Activated T-helper 1 cell treated with anti-CD3 and anti-CD28 coated beads, Interleukin-12 subunit alpha, Interleukin-12 subunit beta, Interleukin-2, Interleukin-4 antibody, amounts not matched to agents 30 ng/mL and 10 ng/mL and 1 ng/mL, durations not matched to agents 14 hours and 24 hours and 36 hours (primary cell): ENCODE measurements around the gene TNRC6B. TPM values are rescaled to one million over a fixed set of nuclear protein-coding genes. Genes with fewer than 3 reads are reported as not detected.
"Not testable (repeated sequence)": the region's sequence is repeated elsewhere in the genome, so short reads cannot be mapped to it uniquely, and the experiment has no call there.

ENCODE experiments used
- DNase-seq: peaks from one replicate; pipeline ENCODE4 v3.0.0; 2021; ENCODE audit warnings: low spot score
- H3K27ac Mint-ChIP-seq: one replicate; pipeline ENCODE4 v1.8.0; 2021; ENCODE audit warnings: mild to moderate bottlenecking, mixed read lengths
- H3K27me3 Mint-ChIP-seq: one replicate; pipeline ENCODE4 v1.8.0; 2022; ENCODE audit warnings: mild to moderate bottlenecking, moderate library complexity, mixed read lengths; ENCODE audit not compliant: insufficient read depth
- H3K36me3 Mint-ChIP-seq: one replicate; pipeline ENCODE4 v1.8.0; 2021; ENCODE audit warnings: low read depth, mixed read lengths
- H3K4me1 Mint-ChIP-seq: one replicate; pipeline ENCODE4 v1.8.0; 2021; ENCODE audit warnings: low read depth, mixed read lengths
- H3K4me3 Mint-ChIP-seq: one replicate; pipeline ENCODE4 v1.8.0; 2021; ENCODE audit warnings: mild to moderate bottlenecking, moderate library complexity, mixed read lengths
- H3K9me3 Mint-ChIP-seq: one replicate; pipeline ENCODE4 v1.8.0; 2021; ENCODE audit warnings: mixed read lengths
- intact Hi-C: fragments of 100-400 bp; cut with micrococcal nuclease; formaldehyde crosslinking; loops from one replicate; pipeline ENCODE4 v1.15.1; 2024
- total RNA-seq: library from RNA; stranded (reverse); gene quantifications from 2 replicates; pipeline ENCODE4 v1.2.3, GENCODE V29; 2022

Gene TNRC6B
- total RNA-seq, 1 donor from 2014 or later: 26.2 TPM

DNA sequence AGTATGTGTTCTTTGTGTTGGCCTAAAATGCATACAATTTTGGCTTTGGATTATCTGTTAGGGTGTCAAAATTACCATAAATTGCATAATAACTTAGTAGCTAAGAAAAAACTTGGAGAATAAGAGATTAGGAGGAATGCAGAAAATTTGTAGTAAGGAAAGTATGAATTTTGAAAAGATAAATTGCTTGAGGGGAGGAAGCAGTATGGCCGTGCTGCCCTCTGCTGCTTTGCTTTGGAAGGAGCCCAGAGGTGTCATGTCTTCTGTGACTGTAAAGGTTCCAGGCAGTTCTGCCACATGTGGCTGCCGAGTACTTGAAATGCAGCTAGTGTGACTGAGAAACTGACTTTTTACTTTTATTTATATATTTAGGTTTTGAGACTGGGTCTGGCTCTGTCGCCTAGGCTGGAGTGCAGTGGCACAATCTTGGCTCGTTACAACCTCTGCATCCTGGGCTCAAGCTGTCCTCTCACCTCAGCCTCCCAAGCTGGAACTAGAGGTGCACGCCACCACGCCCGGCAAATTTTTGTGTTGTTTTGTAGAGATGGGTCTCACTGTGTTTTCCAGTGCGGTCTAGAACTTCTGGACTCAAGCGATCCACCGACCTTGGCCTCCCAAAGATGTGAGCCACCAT is 170.4 kb downstream of the TNRC6B start:
- Mint-ChIP-seq H3K36me3 (peaks cover 14% of the 10 kb centered on the region), H3K27me3 (no peaks in the 10 kb centered on the region), H3K27ac (peak overlapping the region; percentile 97), H3K4me1 (peaks cover 29% of the 10 kb centered on the region), H3K9me3 (no peaks in the 10 kb centered on the region), H3K4me3 (peak overlapping the region; percentile 94)
- intact Hi-C loops: loop anchor here (1.0 to 2.0 kb wide), 3 partner anchors 58 to 813 kb away; no protein-coding TSS in a partner anchor
- DNase-seq: peak; percentile 45

DNA sequence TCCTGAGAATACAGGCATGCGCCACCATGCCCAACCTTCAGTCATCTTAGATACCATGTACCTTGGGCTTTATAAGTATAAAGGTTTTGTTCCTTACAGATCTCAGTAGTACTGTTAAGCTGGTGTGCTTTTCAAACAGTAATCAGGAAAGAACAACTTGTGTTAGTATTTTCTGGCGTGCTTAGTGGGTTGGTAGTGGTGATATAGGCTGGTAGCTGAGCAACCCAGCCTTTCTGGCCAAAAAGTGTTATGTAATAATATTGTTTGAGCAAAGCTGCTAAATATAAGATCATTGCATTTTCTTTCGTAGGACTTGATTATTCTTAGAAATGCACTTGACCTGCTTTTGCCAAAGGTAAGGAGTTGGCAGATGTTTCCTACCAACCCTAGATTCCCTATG is 175.0 kb downstream of the TNRC6B start:
- Mint-ChIP-seq H3K36me3 (peaks cover 25% of the 10 kb centered on the region), H3K4me1 (peaks cover 19% of the 10 kb centered on the region), H3K9me3 (no peaks in the 10 kb centered on the region), H3K27ac (no peak overlapping the region), H3K4me3 (no peak overlapping the region), H3K27me3 (no peaks in the 10 kb centered on the region)
- no peak for DNase-seq
- intact Hi-C loops: no loop called here

DNA sequence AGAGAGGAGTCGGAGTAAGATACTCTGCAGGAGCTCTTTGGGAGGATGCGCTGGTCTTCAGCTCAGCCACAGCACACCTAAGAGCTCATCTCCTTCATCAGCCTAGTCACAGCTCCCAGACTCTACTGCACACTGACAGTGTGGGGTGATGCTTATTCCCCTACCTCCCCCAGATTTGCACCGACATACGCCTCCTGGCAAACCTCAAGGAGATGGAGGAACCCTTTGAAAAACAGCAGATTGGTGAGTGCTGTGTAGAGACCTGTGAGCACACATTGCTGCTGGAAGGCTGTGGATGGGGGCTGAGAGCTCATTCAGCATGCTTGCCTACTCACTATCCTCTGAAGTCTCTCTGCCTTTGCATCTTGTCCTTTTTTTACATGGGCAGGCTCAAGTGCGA is 183.4 kb downstream of the TNRC6B start:
- Mint-ChIP-seq H3K27me3 (no peaks in the 10 kb centered on the region), H3K27ac (no peak overlapping the region), H3K4me3 (no peak overlapping the region), H3K9me3 (no peaks in the 10 kb centered on the region), H3K36me3 (peaks cover 65% of the 10 kb centered on the region), H3K4me1 (no peaks in the 10 kb centered on the region)
- intact Hi-C loops: no loop called here
- no peak for DNase-seq

DNA sequence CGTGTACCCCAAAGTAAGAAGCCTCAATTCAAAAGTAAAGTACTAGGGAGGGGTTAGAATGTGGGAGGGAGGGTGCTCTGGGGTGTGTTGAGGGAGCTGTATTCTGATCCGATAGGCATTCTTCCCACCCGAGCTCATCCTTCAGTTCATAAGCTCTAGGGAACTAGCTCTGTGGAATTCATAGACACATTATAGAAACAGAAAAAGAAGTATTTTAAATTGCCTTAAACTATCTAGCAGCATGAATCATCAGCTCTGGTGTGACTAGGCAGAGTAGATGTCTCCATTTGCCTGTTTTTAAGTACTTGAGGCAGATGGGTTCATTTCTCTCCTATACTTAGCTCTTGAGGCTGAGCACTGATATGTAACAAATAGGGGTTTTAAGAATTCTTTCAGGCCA is 185.3 kb downstream of the TNRC6B start:
- no peaks in the 10 kb centered on the region for H3K9me3 Mint-ChIP-seq
- H3K27ac Mint-ChIP-seq: no peak overlapping the region
- H3K4me3 Mint-ChIP-seq: no peak overlapping the region
- H3K27me3 Mint-ChIP-seq: no peaks in the 10 kb centered on the region
- peaks cover 69% of the 10 kb centered on the region for H3K36me3 Mint-ChIP-seq
- intact Hi-C loops: no loop called here
- no peaks in the 10 kb centered on the region for H3K4me1 Mint-ChIP-seq
- DNase-seq: no peak

DNA sequence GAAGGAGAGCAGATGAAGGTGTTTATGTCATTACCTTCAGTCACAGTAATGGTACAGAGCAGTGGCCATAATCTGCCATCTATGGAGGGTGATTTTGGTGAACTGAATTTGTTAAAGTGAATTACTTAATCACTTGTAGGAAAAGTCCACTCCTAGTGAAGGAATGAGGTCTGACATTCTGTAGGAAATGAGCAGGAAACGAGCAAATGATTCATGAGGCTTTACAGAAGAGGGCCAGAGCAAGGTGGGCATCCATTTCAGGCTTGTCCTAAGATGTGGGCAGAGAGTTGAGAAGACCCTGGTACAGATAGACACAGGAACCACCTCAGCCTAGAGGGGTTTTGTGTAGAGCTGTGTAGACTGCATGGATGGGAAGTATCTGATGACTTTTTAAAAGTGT is 186.7 kb downstream of the TNRC6B start:
- DNase-seq: no peak
- intact Hi-C loops: no loop called here
- peaks cover 66% of the 10 kb centered on the region for H3K36me3 Mint-ChIP-seq
- H3K4me1 Mint-ChIP-seq: no peaks in the 10 kb centered on the region
- H3K27me3 Mint-ChIP-seq: no peaks in the 10 kb centered on the region
- H3K9me3 Mint-ChIP-seq: no peaks in the 10 kb centered on the region
- H3K27ac Mint-ChIP-seq: no peak overlapping the region
- H3K4me3 Mint-ChIP-seq: no peak overlapping the region

DNA sequence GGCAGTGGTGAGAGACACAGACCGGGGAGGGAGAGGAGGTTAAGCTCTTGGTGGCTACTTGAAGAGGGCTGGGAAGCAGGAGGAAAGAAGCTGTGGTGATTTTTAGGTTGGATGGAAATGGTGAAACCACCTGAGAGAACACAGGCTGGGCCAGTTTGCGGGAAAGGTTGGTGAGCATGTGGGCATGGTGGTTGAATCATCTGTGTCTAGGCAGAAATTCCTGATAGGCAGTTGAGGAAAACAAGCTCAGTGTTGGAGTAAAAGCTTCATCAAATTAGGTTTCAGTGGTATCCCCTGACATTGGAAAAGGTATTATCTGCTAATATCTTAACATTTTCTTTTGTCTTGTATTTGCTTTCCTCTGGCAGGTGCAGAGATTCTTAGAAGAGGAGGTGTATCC is 188.3 kb downstream of the TNRC6B start:
- peaks cover 2% of the 10 kb centered on the region for H3K4me1 Mint-ChIP-seq
- intact Hi-C loops: no loop called here
- no peak overlapping the region for H3K4me3 Mint-ChIP-seq
- H3K27ac Mint-ChIP-seq: peak overlapping the region; percentile 33
- no peaks in the 10 kb centered on the region for H3K27me3 Mint-ChIP-seq
- DNase-seq: no peak
- H3K9me3 Mint-ChIP-seq: no peaks in the 10 kb centered on the region
- H3K36me3 Mint-ChIP-seq: peaks cover 60% of the 10 kb centered on the region

DNA sequence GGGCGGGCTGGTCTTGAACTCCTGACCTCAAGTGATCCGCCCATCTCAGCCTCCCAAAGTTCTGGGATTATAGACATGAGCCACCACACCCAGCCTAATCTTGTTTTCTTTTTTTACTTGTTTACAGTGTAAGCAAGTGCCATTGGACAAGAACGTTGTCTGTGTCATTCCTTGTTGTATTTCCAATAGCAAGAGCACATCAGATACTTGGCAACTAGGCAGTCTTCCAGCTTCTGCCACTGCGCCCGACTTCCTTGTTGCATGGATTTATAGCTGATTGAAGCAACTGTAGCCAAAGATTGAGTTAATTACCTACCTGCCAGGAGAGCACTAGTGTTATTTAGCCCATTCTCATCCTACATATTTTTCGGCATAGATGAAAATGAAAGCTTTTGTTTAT is 189.6 kb downstream of the TNRC6B start:
- Mint-ChIP-seq H3K4me1 (peaks cover 9% of the 10 kb centered on the region), H3K27ac (no peak overlapping the region), H3K27me3 (no peaks in the 10 kb centered on the region), H3K36me3 (peaks cover 49% of the 10 kb centered on the region), H3K4me3 (no peak overlapping the region), H3K9me3 (no peaks in the 10 kb centered on the region)
- no peak for DNase-seq
- intact Hi-C loops: no loop called here

DNA sequence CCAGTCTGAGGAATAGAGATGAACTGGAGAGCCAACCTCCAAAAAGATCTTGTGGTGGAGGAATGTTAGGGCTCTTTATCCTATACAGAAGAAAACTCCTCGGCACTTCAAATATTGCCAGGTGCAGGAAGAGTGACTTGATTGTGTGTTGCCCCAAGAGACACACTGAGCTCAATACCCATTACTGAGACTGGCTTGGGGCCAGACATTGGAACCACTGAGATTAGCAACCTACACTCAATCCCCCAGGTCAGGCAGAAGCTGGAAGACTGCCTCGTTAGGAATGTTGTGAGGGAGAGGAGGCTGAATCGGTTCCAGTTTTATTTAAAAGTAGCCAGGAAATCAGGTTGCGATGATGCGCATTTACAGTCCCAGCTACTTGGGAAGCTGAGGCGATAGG is 190.3 kb downstream of the TNRC6B start:
- no peak overlapping the region for H3K27ac Mint-ChIP-seq
- no peak for DNase-seq
- peaks cover 16% of the 10 kb centered on the region for H3K4me1 Mint-ChIP-seq
- H3K4me3 Mint-ChIP-seq: no peak overlapping the region
- no peaks in the 10 kb centered on the region for H3K27me3 Mint-ChIP-seq
- H3K9me3 Mint-ChIP-seq: no peaks in the 10 kb centered on the region
- H3K36me3 Mint-ChIP-seq: peaks cover 49% of the 10 kb centered on the region
- intact Hi-C loops: no loop called here

DNA sequence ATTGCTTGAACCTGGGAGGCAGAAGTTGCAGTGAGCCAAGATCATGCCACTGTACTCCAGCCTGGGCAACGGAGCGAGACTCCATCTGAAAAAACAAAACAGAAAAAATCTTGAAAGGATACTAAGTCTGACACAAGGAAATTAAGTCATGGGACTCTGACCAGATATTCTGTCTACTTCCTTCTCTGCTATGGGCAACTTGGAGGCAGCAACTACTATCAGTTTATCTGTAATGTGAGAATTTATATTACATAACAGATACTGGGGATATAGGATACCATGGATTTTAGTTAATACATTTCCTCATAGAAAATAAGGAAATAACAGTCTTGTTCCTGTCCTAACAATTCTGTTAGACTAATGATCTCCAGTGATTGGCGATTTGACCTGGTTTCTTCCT is 191.1 kb downstream of the TNRC6B start:
- H3K4me3 Mint-ChIP-seq: no peak overlapping the region
- H3K36me3 Mint-ChIP-seq: peaks cover 47% of the 10 kb centered on the region
- no peaks in the 10 kb centered on the region for H3K9me3 Mint-ChIP-seq
- H3K27ac Mint-ChIP-seq: peak overlapping the region; percentile 63
- intact Hi-C loops: no loop called here
- DNase-seq: no peak
- peaks cover 20% of the 10 kb centered on the region for H3K4me1 Mint-ChIP-seq
- no peaks in the 10 kb centered on the region for H3K27me3 Mint-ChIP-seq

DNA sequence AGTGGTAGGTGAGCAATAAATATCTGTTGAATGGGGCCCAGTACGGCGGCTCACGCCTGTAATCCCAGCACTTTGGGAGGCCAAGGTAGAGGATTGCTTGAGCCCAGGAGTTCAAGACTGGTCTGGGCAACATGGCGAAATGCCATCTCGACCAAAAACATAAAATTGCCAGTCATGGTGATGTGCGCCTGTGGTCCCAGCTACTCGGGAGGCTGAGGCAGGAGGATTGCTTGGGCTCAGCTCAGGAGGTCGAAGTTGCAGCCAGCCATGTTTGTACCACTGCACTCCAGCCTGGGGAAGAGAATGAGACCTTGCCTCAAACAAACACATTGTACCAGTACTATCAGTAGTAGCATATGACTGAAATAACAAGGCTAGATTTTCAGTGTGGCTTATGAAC is 196.8 kb downstream of the TNRC6B start:
- no peak overlapping the region for H3K4me3 Mint-ChIP-seq
- H3K4me1 Mint-ChIP-seq: peaks cover 20% of the 10 kb centered on the region
- peaks cover 13% of the 10 kb centered on the region for H3K36me3 Mint-ChIP-seq
- H3K27ac Mint-ChIP-seq: no peak overlapping the region
- intact Hi-C loops: no loop called here
- DNase-seq: no peak
- H3K27me3 Mint-ChIP-seq: no peaks in the 10 kb centered on the region
- H3K9me3 Mint-ChIP-seq: no peaks in the 10 kb centered on the region

DNA sequence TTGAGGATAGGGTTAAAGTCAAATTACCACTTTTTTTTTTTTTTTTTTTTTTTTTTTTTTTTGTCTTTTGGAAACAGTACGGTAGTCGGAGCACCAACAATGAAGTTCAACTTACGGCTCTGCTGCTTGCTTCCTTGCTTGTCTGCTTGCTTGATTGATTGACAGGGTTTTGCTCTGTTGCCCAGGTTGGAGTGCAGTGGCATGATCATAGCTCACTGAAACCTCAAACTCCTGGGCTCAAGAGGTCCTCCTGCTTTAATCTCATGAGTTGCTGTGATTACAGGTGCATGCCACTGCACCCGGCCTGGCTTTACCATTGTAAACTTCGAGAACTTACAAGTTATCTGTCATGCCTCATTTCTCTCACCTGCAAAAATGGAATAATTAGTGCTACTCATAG is 198.4 kb downstream of the TNRC6B start:
- Mint-ChIP-seq H3K27ac (no peak overlapping the region), H3K27me3 (no peaks in the 10 kb centered on the region), H3K36me3 (peaks cover 13% of the 10 kb centered on the region), H3K4me1 (peaks cover 18% of the 10 kb centered on the region), H3K9me3 (no peaks in the 10 kb centered on the region), H3K4me3 (no peak overlapping the region)
- DNase-seq: no peak
- intact Hi-C loops: no loop called here

DNA sequence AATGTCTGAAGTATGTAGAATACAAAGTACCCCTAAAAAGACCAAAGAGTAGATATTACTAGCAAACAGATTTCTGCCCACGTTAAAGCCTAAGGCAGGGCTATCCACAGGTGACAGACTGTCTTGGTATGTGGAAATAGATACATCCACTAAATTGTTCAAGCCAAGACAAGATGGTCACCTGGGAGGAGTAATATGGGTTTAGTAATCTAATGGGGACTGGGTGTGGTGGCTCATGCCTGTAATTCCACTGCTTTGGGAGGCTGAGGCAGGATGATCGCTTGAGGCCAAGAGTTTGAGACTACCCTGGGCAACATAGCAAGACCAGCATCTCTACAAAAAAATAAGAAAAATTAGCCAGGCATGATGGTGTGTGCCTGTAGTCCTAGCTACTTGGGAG is 200.2 kb downstream of the TNRC6B start:
- H3K4me3 Mint-ChIP-seq: no peak overlapping the region
- peaks cover 6% of the 10 kb centered on the region for H3K36me3 Mint-ChIP-seq
- no peak overlapping the region for H3K27ac Mint-ChIP-seq
- DNase-seq: no peak
- H3K27me3 Mint-ChIP-seq: no peaks in the 10 kb centered on the region
- peaks cover 5% of the 10 kb centered on the region for H3K4me1 Mint-ChIP-seq
- intact Hi-C loops: no loop called here
- no peaks in the 10 kb centered on the region for H3K9me3 Mint-ChIP-seq

DNA sequence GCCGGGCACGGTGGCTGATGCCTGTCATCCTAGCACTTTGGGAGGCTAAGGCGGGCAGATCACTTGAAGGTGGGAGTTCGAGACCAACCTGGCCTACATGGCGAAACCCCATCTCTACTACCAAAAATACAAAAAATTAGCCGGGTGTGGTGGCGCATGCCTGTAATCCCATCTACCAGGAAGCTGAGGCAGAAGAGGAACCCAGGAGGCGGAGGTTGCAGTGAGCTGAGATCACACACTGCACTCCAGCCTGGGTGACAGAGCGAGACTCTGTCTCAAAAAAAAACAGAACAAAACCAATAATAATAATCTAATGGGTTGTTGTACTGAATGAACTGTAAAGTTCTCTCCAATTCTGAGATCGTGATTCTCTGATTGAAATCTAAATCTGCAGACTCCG is 200.7 kb downstream of the TNRC6B start:
- H3K9me3 Mint-ChIP-seq, H3K27ac Mint-ChIP-seq, H3K36me3 Mint-ChIP-seq, DNase-seq, intact Hi-C loops, H3K27me3 Mint-ChIP-seq, H3K4me3 Mint-ChIP-seq, H3K4me1 Mint-ChIP-seq: not testable (repeated sequence)

DNA sequence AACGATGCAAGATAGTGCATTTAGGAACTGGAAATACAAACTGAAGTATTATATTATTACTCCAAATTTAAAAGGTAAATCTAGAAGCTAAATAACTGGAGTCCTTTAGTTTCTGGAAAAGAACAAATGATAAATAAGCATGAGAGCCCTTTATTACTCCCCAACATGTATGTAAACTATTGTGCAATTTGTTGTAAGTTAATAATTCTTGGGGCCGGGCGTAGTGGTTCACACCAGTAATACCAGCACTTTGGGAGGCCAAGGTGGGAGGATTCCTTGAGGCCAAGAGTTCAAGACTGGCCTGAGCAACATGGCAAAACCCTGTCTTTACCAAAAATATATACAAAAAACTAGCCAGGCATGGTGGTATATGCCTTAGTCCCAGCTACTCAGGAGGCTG is 203.7 kb downstream of the TNRC6B start:
- Mint-ChIP-seq H3K9me3 (no peaks in the 10 kb centered on the region), H3K4me1 (peaks cover 25% of the 10 kb centered on the region)

More for the DNA sequence above, 203.7 kb downstream of the TNRC6B start:
- Mint-ChIP-seq H3K4me3 (no peak overlapping the region), H3K27ac (no peak overlapping the region), H3K36me3 (peaks cover 5% of the 10 kb centered on the region), H3K27me3 (no peaks in the 10 kb centered on the region)
- no peak for DNase-seq
- intact Hi-C loops: no loop called here
